ENCODE measurements around the gene TTC12. TPM values are rescaled to one million over a fixed set of nuclear protein-coding genes. Genes with fewer than 3 reads are reported as not detected.

The TTC12 gene
- total RNA-seq, 1 donor from 2014 or later = 13.2 TPM

DNA sequence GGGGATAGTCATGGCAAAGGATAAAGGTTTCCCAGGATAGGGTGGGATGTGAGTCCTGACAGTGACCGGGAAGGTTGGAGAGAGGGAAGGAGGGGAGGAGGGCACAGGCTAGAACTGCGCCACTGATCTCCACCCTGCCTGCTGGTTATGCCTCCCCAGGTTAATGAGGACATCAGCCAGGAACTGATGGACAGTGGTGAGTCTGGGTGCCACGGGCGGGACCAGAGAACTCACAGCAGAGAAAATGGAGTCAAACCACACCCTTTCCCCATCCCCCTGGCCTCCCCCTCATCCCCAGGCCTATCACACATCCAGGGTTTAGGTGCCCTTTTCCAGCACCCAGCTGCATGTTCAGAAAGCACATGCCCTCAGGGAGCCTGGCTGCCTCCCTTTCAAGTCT lies 83.4 kb downstream of the TTC12 start:
- no peaks in the 10 kb centered on the region for H3K9me3 Mint-ChIP-seq (ENCODE audit: unreplicated experiment)
- H3K4me3 Mint-ChIP-seq (ENCODE audit: unreplicated experiment) = no peak overlapping the region
- H3K36me3 Mint-ChIP-seq (ENCODE audit: unreplicated experiment) = no peaks in the 10 kb centered on the region
- H3K27ac Mint-ChIP-seq (ENCODE audit: unreplicated experiment) = no peak overlapping the region
- TF ChIP-seq, protein P1, sequence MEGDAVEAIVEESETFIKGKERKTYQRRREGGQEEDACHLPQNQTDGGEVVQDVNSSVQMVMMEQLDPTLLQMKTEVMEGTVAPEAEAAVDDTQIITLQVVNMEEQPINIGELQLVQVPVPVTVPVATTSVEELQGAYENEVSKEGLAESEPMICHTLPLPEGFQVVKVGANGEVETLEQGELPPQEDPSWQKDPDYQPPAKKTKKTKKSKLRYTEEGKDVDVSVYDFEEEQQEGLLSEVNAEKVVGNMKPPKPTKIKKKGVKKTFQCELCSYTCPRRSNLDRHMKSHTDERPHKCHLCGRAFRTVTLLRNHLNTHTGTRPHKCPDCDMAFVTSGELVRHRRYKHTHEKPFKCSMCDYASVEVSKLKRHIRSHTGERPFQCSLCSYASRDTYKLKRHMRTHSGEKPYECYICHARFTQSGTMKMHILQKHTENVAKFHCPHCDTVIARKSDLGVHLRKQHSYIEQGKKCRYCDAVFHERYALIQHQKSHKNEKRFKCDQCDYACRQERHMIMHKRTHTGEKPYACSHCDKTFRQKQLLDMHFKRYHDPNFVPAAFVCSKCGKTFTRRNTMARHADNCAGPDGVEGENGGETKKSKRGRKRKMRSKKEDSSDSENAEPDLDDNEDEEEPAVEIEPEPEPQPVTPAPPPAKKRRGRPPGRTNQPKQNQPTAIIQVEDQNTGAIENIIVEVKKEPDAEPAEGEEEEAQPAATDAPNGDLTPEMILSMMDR (IDR thresholded peaks at IDR 0.05) = no peak
- H3K4me1 Mint-ChIP-seq (ENCODE audit: unreplicated experiment) = no peaks in the 10 kb centered on the region
- peaks cover 3% of the 10 kb centered on the region for H3K27me3 Mint-ChIP-seq (ENCODE audit: unreplicated experiment)
- DNase-seq (ENCODE audit: extremely low spot score, unreplicated experiment) = no peak

DNA sequence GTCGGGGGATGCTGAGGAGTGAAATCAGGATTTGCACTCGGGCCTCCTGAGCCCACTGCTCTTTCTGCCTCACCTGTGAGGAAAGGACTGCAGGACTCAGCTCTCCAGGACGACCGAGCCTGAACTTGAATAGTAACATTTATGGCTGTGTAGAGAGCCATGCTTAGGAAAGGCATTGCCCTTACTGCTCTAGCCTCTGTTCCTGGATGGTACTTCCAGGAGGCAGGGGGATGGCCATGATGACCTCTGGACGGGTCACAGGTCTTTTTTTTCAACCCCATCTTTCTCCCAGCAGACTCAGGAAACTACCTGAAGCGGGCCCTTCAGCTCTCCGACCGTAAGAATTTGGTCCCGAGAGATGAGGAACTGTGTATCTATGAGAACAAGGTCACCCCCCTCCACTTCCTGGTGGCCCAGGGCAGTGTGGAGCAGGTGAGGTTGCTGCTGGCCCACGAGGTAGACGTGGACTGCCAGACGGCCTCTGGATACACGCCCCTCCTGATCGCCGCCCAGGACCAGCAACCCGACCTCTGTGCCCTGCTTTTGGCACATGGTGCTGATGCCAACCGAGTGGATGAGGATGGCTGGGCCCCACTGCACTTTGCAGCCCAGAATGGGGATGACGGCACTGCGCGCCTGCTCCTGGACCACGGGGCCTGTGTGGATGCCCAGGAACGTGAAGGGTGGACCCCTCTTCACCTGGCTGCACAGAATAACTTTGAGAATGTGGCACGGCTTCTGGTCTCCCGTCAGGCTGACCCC lies 84.5 kb downstream of the TTC12 start:
- Mint-ChIP-seq H3K27me3 (ENCODE audit: unreplicated experiment) (peaks cover 5% of the 10 kb centered on the region), H3K27ac (ENCODE audit: unreplicated experiment) (no peak overlapping the region), H3K36me3 (ENCODE audit: unreplicated experiment) (no peaks in the 10 kb centered on the region), H3K4me3 (ENCODE audit: unreplicated experiment) (no peak overlapping the region), H3K9me3 (ENCODE audit: unreplicated experiment) (no peaks in the 10 kb centered on the region), H3K4me1 (ENCODE audit: unreplicated experiment) (no peaks in the 10 kb centered on the region)
- DNase-seq (ENCODE audit: extremely low spot score, unreplicated experiment) = no peak
- TF ChIP-seq, protein P1 (IDR thresholded peaks at IDR 0.05) = no peak

DNA sequence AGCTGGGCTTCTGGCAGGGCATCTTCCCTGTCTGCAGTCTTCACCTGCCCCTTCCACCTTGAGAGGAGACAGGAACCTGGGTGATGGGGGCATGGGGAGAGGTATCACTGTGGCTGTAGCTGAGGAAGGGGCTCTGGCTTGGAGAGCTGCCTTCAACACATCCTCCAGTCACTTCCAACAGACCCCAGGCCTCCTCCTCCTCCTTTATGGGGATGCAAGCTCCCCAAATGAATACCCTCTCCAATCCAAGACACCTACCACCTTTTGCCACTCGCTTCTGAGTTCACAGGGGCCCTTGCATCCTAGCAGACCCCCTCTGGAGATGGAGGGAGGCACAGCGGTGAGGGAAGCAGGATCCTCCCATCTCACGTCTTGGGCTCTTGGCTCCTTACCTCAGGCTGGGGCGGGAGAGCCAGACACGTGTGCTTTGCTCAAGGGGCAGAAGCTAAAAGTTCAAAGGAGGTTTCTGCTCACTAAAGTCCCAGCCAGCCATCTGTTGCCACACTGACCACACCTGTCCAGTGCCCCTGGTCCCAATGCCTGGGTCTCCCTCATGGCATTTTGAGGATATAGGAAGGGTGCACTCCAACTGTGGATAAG lies 86.3 kb downstream of the TTC12 start:
- TF ChIP-seq, protein P1 (IDR thresholded peaks at IDR 0.05) = no peak
- no peak for DNase-seq (ENCODE audit: extremely low spot score, unreplicated experiment)
- Mint-ChIP-seq H3K36me3 (ENCODE audit: unreplicated experiment) (no peaks in the 10 kb centered on the region), H3K4me3 (ENCODE audit: unreplicated experiment) (no peak overlapping the region), H3K27ac (ENCODE audit: unreplicated experiment) (no peak overlapping the region), H3K9me3 (ENCODE audit: unreplicated experiment) (no peaks in the 10 kb centered on the region), H3K27me3 (ENCODE audit: unreplicated experiment) (peaks cover 3% of the 10 kb centered on the region), H3K4me1 (ENCODE audit: unreplicated experiment) (no peaks in the 10 kb centered on the region)

GRCh38 chr11:113401718-113402117 lies 87.3 kb downstream of the TTC12 start:
- Mint-ChIP-seq H3K9me3 (ENCODE audit: unreplicated experiment) (no peaks in the 10 kb centered on the region), H3K4me3 (ENCODE audit: unreplicated experiment) (no peak overlapping the region), H3K27ac (ENCODE audit: unreplicated experiment) (no peak overlapping the region), H3K27me3 (ENCODE audit: unreplicated experiment) (peaks cover 3% of the 10 kb centered on the region), H3K4me1 (ENCODE audit: unreplicated experiment) (no peaks in the 10 kb centered on the region), H3K36me3 (ENCODE audit: unreplicated experiment) (no peaks in the 10 kb centered on the region)
- TF ChIP-seq, protein P1 (IDR thresholded peaks at IDR 0.05) = no peak
- no peak for DNase-seq (ENCODE audit: extremely low spot score, unreplicated experiment)

GRCh38 chr11:113404859-113405430 lies 90.6 kb downstream of the TTC12 start:
- DNase-seq (ENCODE audit: extremely low spot score, unreplicated experiment) = no peak
- peaks cover 3% of the 10 kb centered on the region for H3K27me3 Mint-ChIP-seq (ENCODE audit: unreplicated experiment)
- H3K36me3 Mint-ChIP-seq (ENCODE audit: unreplicated experiment) = no peaks in the 10 kb centered on the region
- no peak overlapping the region for H3K27ac Mint-ChIP-seq (ENCODE audit: unreplicated experiment)
- TF ChIP-seq, protein P1 (IDR thresholded peaks at IDR 0.05) = no peak
- H3K9me3 Mint-ChIP-seq (ENCODE audit: unreplicated experiment) = no peaks in the 10 kb centered on the region
- no peaks in the 10 kb centered on the region for H3K4me1 Mint-ChIP-seq (ENCODE audit: unreplicated experiment)
- H3K4me3 Mint-ChIP-seq (ENCODE audit: unreplicated experiment) = no peak overlapping the region
